ENCODE measurements around the gene HSD17B14. TPM values are rescaled to one million over a fixed set of nuclear protein-coding genes. Genes with fewer than 3 reads are reported as not detected.
"Not testable (repeated sequence)": the region's sequence is repeated elsewhere in the genome, so short reads cannot be mapped to it uniquely, and the experiment has no call there.

HSD17B14 gene
- total and polyA plus RNA-seq, 9 of the 15 experiments (the other 6 are each of a cell fraction or from before 2014, with no cell fraction given): 0.16 TPM; not detected in 8

DNA sequence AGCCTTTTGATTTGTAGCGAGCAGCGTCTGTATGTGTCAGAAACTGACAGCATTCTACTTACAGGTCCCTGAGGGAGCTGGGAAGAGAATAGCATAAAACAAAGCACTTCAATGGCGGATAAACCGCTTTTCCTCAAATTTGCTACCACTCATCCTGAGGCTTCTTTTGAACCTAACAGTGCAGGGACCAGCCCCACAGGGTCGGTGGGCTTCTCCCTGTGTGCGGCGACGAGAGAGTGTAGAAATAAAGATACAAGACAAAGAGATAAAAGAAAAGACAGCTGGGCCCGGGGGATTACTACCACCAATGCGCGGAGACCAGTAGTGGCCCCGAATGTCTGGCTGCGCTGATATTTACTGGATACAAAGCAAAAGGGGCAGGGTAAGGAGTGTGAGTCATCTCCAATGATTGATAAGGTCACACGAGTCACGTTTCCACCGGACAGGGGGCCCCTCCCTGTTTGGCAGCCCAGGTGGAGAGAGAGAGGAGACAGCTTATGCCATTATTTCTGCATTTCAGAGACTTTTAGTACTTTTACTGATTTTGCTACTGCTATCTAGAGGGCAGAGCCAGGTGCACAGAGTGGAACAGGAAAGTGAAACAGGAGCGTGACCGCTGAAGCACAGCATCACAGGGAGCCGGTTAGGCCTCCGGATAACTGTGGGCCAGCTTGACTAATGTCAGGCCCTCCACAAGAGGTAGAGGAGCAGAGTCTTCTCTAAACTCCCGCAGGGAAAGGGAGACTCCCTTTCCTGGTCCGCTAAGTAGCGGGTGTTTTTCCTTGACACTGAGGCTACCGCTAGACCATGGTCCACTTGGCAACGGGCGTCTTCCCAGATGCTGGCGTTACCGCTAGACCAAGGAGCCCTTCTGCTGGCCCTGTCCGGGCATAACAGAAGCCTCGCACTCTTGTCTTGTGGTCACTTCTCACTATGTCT, 40.0 kb upstream of the HSD17B14 start (continued):
- TF ChIP-seq ZBED1 (IDR thresholded peaks at IDR 0.05): peak; percentile 85; the same call in 1 of the 2 replicates
- TF ChIP-seq, protein P1, sequence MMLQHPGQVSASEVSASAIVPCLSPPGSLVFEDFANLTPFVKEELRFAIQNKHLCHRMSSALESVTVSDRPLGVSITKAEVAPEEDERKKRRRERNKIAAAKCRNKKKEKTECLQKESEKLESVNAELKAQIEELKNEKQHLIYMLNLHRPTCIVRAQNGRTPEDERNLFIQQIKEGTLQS (IDR thresholded peaks at IDR 0.05): peak; percentile 98
- TF ChIP-seq, protein P1 (CRISPR knock-in tag; conservative IDR thresholded peaks at IDR 0.05): peak; percentile 96
- TF ChIP-seq, protein P2, sequence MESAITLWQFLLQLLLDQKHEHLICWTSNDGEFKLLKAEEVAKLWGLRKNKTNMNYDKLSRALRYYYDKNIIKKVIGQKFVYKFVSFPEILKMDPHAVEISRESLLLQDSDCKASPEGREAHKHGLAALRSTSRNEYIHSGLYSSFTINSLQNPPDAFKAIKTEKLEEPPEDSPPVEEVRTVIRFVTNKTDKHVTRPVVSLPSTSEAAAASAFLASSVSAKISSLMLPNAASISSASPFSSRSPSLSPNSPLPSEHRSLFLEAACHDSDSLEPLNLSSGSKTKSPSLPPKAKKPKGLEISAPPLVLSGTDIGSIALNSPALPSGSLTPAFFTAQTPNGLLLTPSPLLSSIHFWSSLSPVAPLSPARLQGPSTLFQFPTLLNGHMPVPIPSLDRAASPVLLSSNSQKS (CRISPR knock-in tag; IDR thresholded peaks at IDR 0.05): peak; percentile 47; the same call in 1 of the 2 replicates
- TF ChIP-seq, protein P3, sequence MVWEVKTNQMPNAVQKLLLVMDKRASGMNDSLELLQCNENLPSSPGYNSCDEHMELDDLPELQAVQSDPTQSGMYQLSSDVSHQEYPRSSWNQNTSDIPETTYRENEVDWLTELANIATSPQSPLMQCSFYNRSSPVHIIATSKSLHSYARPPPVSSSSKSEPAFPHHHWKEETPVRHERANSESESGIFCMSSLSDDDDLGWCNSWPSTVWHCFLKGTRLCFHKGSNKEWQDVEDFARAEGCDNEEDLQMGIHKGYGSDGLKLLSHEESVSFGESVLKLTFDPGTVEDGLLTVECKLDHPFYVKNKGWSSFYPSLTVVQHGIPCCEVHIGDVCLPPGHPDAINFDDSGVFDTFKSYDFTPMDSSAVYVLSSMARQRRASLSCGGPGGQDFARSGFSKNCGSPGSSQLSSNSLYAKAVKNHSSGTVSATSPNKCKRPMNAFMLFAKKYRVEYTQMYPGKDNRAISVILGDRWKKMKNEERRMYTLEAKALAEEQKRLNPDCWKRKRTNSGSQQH (CRISPR knock-in tag; IDR thresholded peaks at IDR 0.05): peak; percentile 66; the same call in 1 of the 2 replicates
- TF ChIP-seq ZNF41 (CRISPR knock-in tag; conservative IDR thresholded peaks at IDR 0.05): peak; percentile 42; the same call in 1 of the 2 replicates
- peak; percentile 82 for TF ChIP-seq ESRRA (IDR thresholded peaks at IDR 0.05; ENCODE audit: borderline replicate concordance, low read depth)
- TF ChIP-seq ZFP30 (CRISPR knock-in tag; IDR thresholded peaks at IDR 0.05; ENCODE audit: borderline replicate concordance): peak; percentile 5; the same call in 1 of the 2 replicates
- peak; percentile 29; the same call in 1 of the 2 replicates for TF ChIP-seq MYC (IDR thresholded peaks at IDR 0.05; ENCODE audit: low read depth, low read length)
- peak; percentile 62; the same call in 1 of the 2 replicates for TF ChIP-seq MYC (CRISPR knock-in tag; IDR thresholded peaks at IDR 0.05; ENCODE audit: borderline replicate concordance, low read depth)
- peak in 1 of 2 experiments; percentile 16; a peak in 1 of 4 replicates for TF ChIP-seq RAD21 (CRISPR knock-in tag; conservative IDR thresholded peaks at IDR 0.05 in 1 of 2, IDR thresholded peaks at IDR 0.05 in 1 of 2)
- TF ChIP-seq ATF1, MYNN (CRISPR knock-in tag; IDR thresholded peaks at IDR 0.05): not testable (repeated sequence)
- peak; percentile 63; the same call in 1 of the 2 replicates for TF ChIP-seq ATF1 (tag; IDR thresholded peaks at IDR 0.05)
- 0 out of 2 replicates have a peak, but pooled peaks have one; percentile 9 for TF ChIP-seq NFXL1 (CRISPR knock-in tag; IDR thresholded peaks at IDR 0.05)
- TF ChIP-seq KDM1A (IDR thresholded peaks at IDR 0.05): peak; percentile 66 to 80; a peak in 3 of 4 replicates
- 0 out of 2 replicates have a peak, but pooled peaks have one; percentile 47 for TF ChIP-seq PHTF2 (CRISPR knock-in tag; IDR thresholded peaks at IDR 0.05)
- TF ChIP-seq NCOR1 (IDR thresholded peaks at IDR 0.05): peak; percentile 91
- TF ChIP-seq DMBX1 (CRISPR knock-in tag; IDR thresholded peaks at IDR 0.05; ENCODE audit: borderline replicate concordance): peak; percentile 38; the same call in 1 of the 2 replicates
- peak; percentile 88 for TF ChIP-seq MYNN (IDR thresholded peaks at IDR 0.05)
- TF ChIP-seq ZNF780A (CRISPR knock-in tag; IDR thresholded peaks at IDR 0.05): peak; percentile 47; the same call in 1 of the 2 replicates
- TF ChIP-seq BCOR (IDR thresholded peaks at IDR 0.05): peak; percentile 87
- TF ChIP-seq SP1 (CRISPR knock-in tag; IDR thresholded peaks at IDR 0.05): peak; percentile 77
- peak; percentile 84; the same call in 1 of the 2 replicates for TF ChIP-seq SMARCC2 (IDR thresholded peaks at IDR 0.05; ENCODE audit: low read depth)
- TF ChIP-seq ZNF584 (CRISPR knock-in tag; IDR thresholded peaks at IDR 0.05; ENCODE audit: low read depth): peak; percentile 72
- peak; percentile 81 for TF ChIP-seq ATF7 (IDR thresholded peaks at IDR 0.05)

Data from K562 (cell line).